Peyer's patch (tissue), 4 donors: ENCODE measurements around the gene PTCD2.

Experiments used
- CTCF ChIP-seq, 6 experiments: fragments of 450-650 bp in 4 of 6; fragments of 200-600 bp in 2 of 6; sonication (generic) in 1 of 6; IDR thresholded peaks; one replicate each; pipeline ENCODE4 v1.5.1; 2017 to 2019; ENCODE audit warnings: antibody characterized with exemption in 6 of 6, mild to moderate bottlenecking in 3 of 6, moderate library complexity in 1 of 6
- POLR2A ChIP-seq, 2 donors: fragments of 450-650 bp; IDR thresholded peaks; one replicate each; pipeline ENCODE4 v1.5.1; 2017; ENCODE audit warnings: antibody characterized with exemption in 2 of 2, mild to moderate bottlenecking in 2 of 2, moderate library complexity in 2 of 2

- TF ChIP-seq CTCF (IDR thresholded peaks at IDR 0.05) (no peak), POLR2A (IDR thresholded peaks at IDR 0.05) (no peak)
Measured at GRCh38 chr5:72313141-72313540, 7.0 kb upstream of the PTCD2 start.
